Measurements from ENCODE around the gene BIRC6.

DNA sequence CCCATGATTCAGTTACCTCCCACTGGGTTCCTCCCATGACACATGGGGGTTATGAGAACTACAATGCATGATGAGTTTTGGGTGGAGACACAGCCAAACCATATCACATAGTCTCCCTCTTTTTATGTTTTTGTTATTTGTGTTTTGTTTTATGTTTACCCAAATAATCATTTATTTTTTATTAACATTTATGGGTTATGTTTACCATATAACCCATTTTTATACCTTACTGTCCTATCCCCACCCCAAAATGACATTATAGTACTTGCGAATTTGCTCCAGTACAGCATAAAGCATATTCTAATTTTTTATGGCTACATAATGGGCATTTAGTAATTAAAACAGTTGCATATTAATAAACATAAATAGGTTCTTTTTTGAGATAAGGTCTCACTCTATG is 209.1 kb downstream of the BIRC6 start:
- no peak for TF ChIP-seq EP300 (IDR thresholded peaks at IDR 0.05; ENCODE audit: borderline replicate concordance in 1 of 2, low read depth in 2 of 2, low read length in 2 of 2)
- no peak for TF ChIP-seq CEBPB (IDR thresholded peaks at IDR 0.05; ENCODE audit: low read depth, low read length)
- TF ChIP-seq GABPA (IDR thresholded peaks at IDR 0.05; ENCODE audit: borderline replicate concordance, insufficient read depth, low read length), result no peak
- TF ChIP-seq, protein P1, sequence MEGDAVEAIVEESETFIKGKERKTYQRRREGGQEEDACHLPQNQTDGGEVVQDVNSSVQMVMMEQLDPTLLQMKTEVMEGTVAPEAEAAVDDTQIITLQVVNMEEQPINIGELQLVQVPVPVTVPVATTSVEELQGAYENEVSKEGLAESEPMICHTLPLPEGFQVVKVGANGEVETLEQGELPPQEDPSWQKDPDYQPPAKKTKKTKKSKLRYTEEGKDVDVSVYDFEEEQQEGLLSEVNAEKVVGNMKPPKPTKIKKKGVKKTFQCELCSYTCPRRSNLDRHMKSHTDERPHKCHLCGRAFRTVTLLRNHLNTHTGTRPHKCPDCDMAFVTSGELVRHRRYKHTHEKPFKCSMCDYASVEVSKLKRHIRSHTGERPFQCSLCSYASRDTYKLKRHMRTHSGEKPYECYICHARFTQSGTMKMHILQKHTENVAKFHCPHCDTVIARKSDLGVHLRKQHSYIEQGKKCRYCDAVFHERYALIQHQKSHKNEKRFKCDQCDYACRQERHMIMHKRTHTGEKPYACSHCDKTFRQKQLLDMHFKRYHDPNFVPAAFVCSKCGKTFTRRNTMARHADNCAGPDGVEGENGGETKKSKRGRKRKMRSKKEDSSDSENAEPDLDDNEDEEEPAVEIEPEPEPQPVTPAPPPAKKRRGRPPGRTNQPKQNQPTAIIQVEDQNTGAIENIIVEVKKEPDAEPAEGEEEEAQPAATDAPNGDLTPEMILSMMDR (IDR thresholded peaks at IDR 0.05; ENCODE audit: control extremely low read depth in 1 of 3, insufficient read depth in 1 of 3, low read depth in 1 of 3, low read length in 3 of 3), result no peak

Data from H1 (cell line).